Astrocyte (in vitro differentiated cells and primary cell): ENCODE results near the gene CPXM2. TPM values are rescaled to one million over a fixed set of nuclear protein-coding genes. Genes with fewer than 3 reads are reported as not detected.

Experiments used
- DNase-seq: peaks from one replicate; pipeline ENCODE4 v3.0.0-alpha.2; 2010; ENCODE audit warnings: low read depth
- FAIRE-seq: peaks from 2 replicates; lab custom pipeline; 2011; peaks lifted over from hg19 to GRCh38; lab: Jason Lieb, UNC
- H2AFZ ChIP-seq: 2 replicates; pipeline ENCODE4 v1.6.0; 2012; ENCODE audit warnings: low read depth, low read length, inconsistent platforms
- H3K27ac ChIP-seq: 2 replicates; pipeline ENCODE4 v1.5.1; 2011; ENCODE audit warnings: low read depth, low read length, inconsistent platforms
- H3K27me3 ChIP-seq: 2 replicates; pipeline ENCODE4 v1.6.0; 2011; ENCODE audit warnings: low read length, inconsistent platforms; ENCODE audit not compliant: insufficient read depth
- H3K36me3 ChIP-seq: 2 replicates; pipeline ENCODE4 v1.5.1; 2011; ENCODE audit warnings: low read length, inconsistent platforms; ENCODE audit not compliant: insufficient read depth
- H3K4me1 ChIP-seq: 2 replicates; pipeline ENCODE4 v1.5.1; 2011; ENCODE audit warnings: low read length, inconsistent platforms; ENCODE audit not compliant: insufficient read depth
- H3K4me2 ChIP-seq: 2 replicates; pipeline ENCODE4 v1.6.0; 2012; ENCODE audit warnings: low read length, inconsistent platforms
- H3K4me3 ChIP-seq: 2 replicates; pipeline ENCODE4 v1.5.1; 2011; ENCODE audit warnings: low read depth, mild to moderate bottlenecking, low read length, inconsistent platforms; ENCODE audit not compliant: insufficient read depth
- H3K79me2 ChIP-seq: 2 replicates; pipeline ENCODE4 v1.6.0; 2012; ENCODE audit warnings: mild to moderate bottlenecking, low read length, inconsistent platforms; ENCODE audit not compliant: insufficient read depth
- H3K9ac ChIP-seq: 2 replicates; pipeline ENCODE4 v1.6.0; 2012; ENCODE audit warnings: mild to moderate bottlenecking, low read length, inconsistent platforms
- H3K9me3 ChIP-seq: 2 replicates; pipeline ENCODE4 v1.5.1; 2012; ENCODE audit warnings: low read depth, mild to moderate bottlenecking, low read length, inconsistent platforms; ENCODE audit not compliant: insufficient read depth
- H4K20me1 ChIP-seq: 2 replicates; pipeline ENCODE4 v1.6.0; 2012; ENCODE audit warnings: low read length, inconsistent platforms; ENCODE audit not compliant: insufficient read depth
- H3K27ac Mint-ChIP-seq: one replicate; pipeline ENCODE4 v1.8.0; 2021; ENCODE audit warnings: mild to moderate bottlenecking, mixed read lengths; ENCODE audit not compliant: unreplicated experiment
- H3K27me3 Mint-ChIP-seq: one replicate; pipeline ENCODE4 v1.8.0; 2021; ENCODE audit warnings: low read depth, mixed read lengths; ENCODE audit not compliant: unreplicated experiment
- H3K36me3 Mint-ChIP-seq: one replicate; pipeline ENCODE4 v1.8.0; 2021; ENCODE audit warnings: low read depth, mixed read lengths; ENCODE audit not compliant: unreplicated experiment
- H3K4me1 Mint-ChIP-seq: one replicate; pipeline ENCODE4 v1.8.0; 2021; ENCODE audit warnings: low read depth, mixed read lengths; ENCODE audit not compliant: unreplicated experiment
- H3K4me3 Mint-ChIP-seq: one replicate; pipeline ENCODE4 v1.8.0; 2021; ENCODE audit warnings: mild to moderate bottlenecking, moderate library complexity, mixed read lengths; ENCODE audit not compliant: unreplicated experiment
- H3K9me3 Mint-ChIP-seq: one replicate; pipeline ENCODE4 v1.8.0; 2021; ENCODE audit warnings: mild to moderate bottlenecking, mixed read lengths; ENCODE audit not compliant: unreplicated experiment
- CTCF ChIP-seq: IDR thresholded peaks from 2 replicates; pipeline ENCODE4 v1.5.1; 2011; ENCODE audit warnings: low read depth, mild to moderate bottlenecking, inconsistent platforms, low read length, moderate library complexity; ENCODE audit not compliant: insufficient read depth
- EZH2 ChIP-seq: IDR thresholded peaks from 2 replicates; pipeline ENCODE4 v1.6.1; 2012; ENCODE audit warnings: mild to moderate bottlenecking, low read length, inconsistent platforms; ENCODE audit not compliant: insufficient read depth
- total RNA-seq: library from RNA; stranded (reverse); gene quantifications from 2 replicates; pipeline ENCODE4 v1.2.1, GENCODE V29; 2021

CPXM2 gene
- total RNA-seq, 1 donor from 2014 or later = 5.2 TPM

- no peak for DNase-seq
These were observed 26.7 kb downstream of the CPXM2 start for GRCh38 chr10:123864923-123865322.

GRCh38 chr10:123863721-123864482 lies 27.7 kb downstream of the CPXM2 start:
- Mint-ChIP-seq H3K27ac (no peak overlapping the region), H3K27me3 (peaks cover 22% of the 10 kb centered on the region), H3K36me3 (peaks cover 3% of the 10 kb centered on the region), H3K4me1 (peaks cover 4% of the 10 kb centered on the region), H3K9me3 (peaks cover 8% of the 10 kb centered on the region), H3K4me3 (no peak overlapping the region)
- no peak for DNase-seq
- TF ChIP-seq EZH2 (no peak), CTCF (no peak)
- Histone ChIP-seq H3K9me3 (no peaks in the 10 kb centered on the region), H2AFZ (no peak overlapping the region), H3K27ac (no peak overlapping the region), H3K4me1 (no peaks in the 10 kb centered on the region), H3K4me3 (no peak overlapping the region), H3K79me2 (no peaks in the 10 kb centered on the region), H3K36me3 (no peaks in the 10 kb centered on the region), H4K20me1 (no peaks in the 10 kb centered on the region), H3K27me3 (no peaks in the 10 kb centered on the region), H3K4me2 (no peak overlapping the region), H3K9ac (no peak overlapping the region)
- no peak for FAIRE-seq

More at GRCh38 chr10:123864923-123865322, 26.7 kb downstream of the CPXM2 start:
- no peak overlapping the region for H2AFZ ChIP-seq
- Mint-ChIP-seq H3K27ac (no peak overlapping the region), H3K27me3 (peaks cover 27% of the 10 kb centered on the region), H3K4me1 (peaks cover 4% of the 10 kb centered on the region), H3K4me3 (no peak overlapping the region), H3K9me3 (peaks cover 8% of the 10 kb centered on the region), H3K36me3 (peaks cover 3% of the 10 kb centered on the region)
- H3K4me3 ChIP-seq = no peak overlapping the region
- H3K36me3 ChIP-seq = no peaks in the 10 kb centered on the region
- no peaks in the 10 kb centered on the region for H3K79me2 ChIP-seq
- no peak for FAIRE-seq
- H3K27ac ChIP-seq = no peak overlapping the region
- H3K4me1 ChIP-seq = no peaks in the 10 kb centered on the region
- TF ChIP-seq EZH2 (no peak), CTCF (no peak)
- no peak overlapping the region for H3K4me2 ChIP-seq
- no peaks in the 10 kb centered on the region for H4K20me1 ChIP-seq
- no peaks in the 10 kb centered on the region for H3K27me3 ChIP-seq
- H3K9ac ChIP-seq = no peak overlapping the region
- H3K9me3 ChIP-seq = no peaks in the 10 kb centered on the region

- Histone ChIP-seq H3K36me3 (no peaks in the 10 kb centered on the region), H3K4me1 (no peaks in the 10 kb centered on the region), H3K4me3 (no peak overlapping the region), H3K27ac (no peak overlapping the region), H3K79me2 (no peaks in the 10 kb centered on the region), H2AFZ (no peak overlapping the region), H3K9ac (no peak overlapping the region), H3K9me3 (no peaks in the 10 kb centered on the region), H3K27me3 (no peaks in the 10 kb centered on the region), H3K4me2 (no peak overlapping the region), H4K20me1 (no peaks in the 10 kb centered on the region)
- peaks cover 3% of the 10 kb centered on the region for H3K36me3 Mint-ChIP-seq
- H3K4me3 Mint-ChIP-seq = no peak overlapping the region
- H3K27me3 Mint-ChIP-seq = peaks cover 17% of the 10 kb centered on the region
- FAIRE-seq (no peak), DNase-seq (no peak)
- H3K27ac Mint-ChIP-seq = no peak overlapping the region
- peaks cover 8% of the 10 kb centered on the region for H3K9me3 Mint-ChIP-seq
- peaks cover 9% of the 10 kb centered on the region for H3K4me1 Mint-ChIP-seq
- TF ChIP-seq EZH2 (no peak), CTCF (no peak)
These were observed 28.4 kb downstream of the CPXM2 start for GRCh38 chr10:123863183-123863575.
